Epidermal melanocyte (primary cell): ENCODE data around the gene NDC1.

Source experiments
- DNase-seq: peaks from one replicate; pipeline ENCODE4 v3.0.0; 2011; ENCODE audit warnings: low spot score; ENCODE audit not compliant: insufficient read length

Gene NDC1

GRCh38 chr1:53732912-53733317, 105.2 kb downstream of the NDC1 start:
- DNase-seq: peak; percentile 41

GRCh38 chr1:53732409-53732808, 105.7 kb downstream of the NDC1 start:
- DNase-seq: no peak

GRCh38 chr1:53731779-53732305, 106.3 kb downstream of the NDC1 start:
- no peak for DNase-seq

GRCh38 chr1:53731043-53731600, 107.0 kb downstream of the NDC1 start:
- no peak for DNase-seq

GRCh38 chr1:53730224-53730865, 107.8 kb downstream of the NDC1 start:
- no peak for DNase-seq

- no peak for DNase-seq
Observed at GRCh38 chr1:53729456-53730223, 108.5 kb downstream of the NDC1 start.

- DNase-seq: no peak
Observed at GRCh38 chr1:53728702-53729455, 109.2 kb downstream of the NDC1 start.

- no peak for DNase-seq
Observed at GRCh38 chr1:53728196-53728595, 109.9 kb downstream of the NDC1 start.

- no peak for DNase-seq
Observed at GRCh38 chr1:53727461-53728092, 110.5 kb downstream of the NDC1 start.

- DNase-seq: no peak
Observed at GRCh38 chr1:53726009-53726600, 112.0 kb downstream of the NDC1 start.

- no peak for DNase-seq
Observed at GRCh38 chr1:53725238-53725689, 112.8 kb downstream of the NDC1 start.

GRCh38 chr1:53722025-53722424, 116.1 kb downstream of the NDC1 start:
- DNase-seq: no peak

GRCh38 chr1:53721088-53721487, 117.0 kb downstream of the NDC1 start:
- DNase-seq: no peak

GRCh38 chr1:53719469-53719868, 118.6 kb downstream of the NDC1 start:
- no peak for DNase-seq

- no peak for DNase-seq
Observed at GRCh38 chr1:53718443-53718842, 119.7 kb downstream of the NDC1 start.

GRCh38 chr1:53717025-53717804, 120.9 kb downstream of the NDC1 start:
- no peak for DNase-seq

GRCh38 chr1:53716150-53716549, 121.9 kb downstream of the NDC1 start:
- DNase-seq: no peak

- DNase-seq: no peak
Observed at GRCh38 chr1:53715478-53715877, 122.6 kb downstream of the NDC1 start.
